Measurements from ENCODE around the gene DPH6.

Gene DPH6

GRCh38 chr15:35559683-35560082, 13.7 kb upstream of the DPH6 start:
- intact Hi-C loops (cut with DNase I; ENCODE audit: low total_unique reads): no loop called here
- peaks cover 0 to 17% (median 0%) of the 10 kb centered on the region in 4 donors for H3K4me1 ChIP-seq
- no peak overlapping the region for H3K27ac ChIP-seq
- no peaks in the 10 kb centered on the region for H3K27me3 ChIP-seq
- no peak overlapping the region for H3K4me3 ChIP-seq
- no peaks in the 10 kb centered on the region for H3K9me3 ChIP-seq
- no peaks in the 10 kb centered on the region for H3K36me3 ChIP-seq
- no peak for TF ChIP-seq CTCF (IDR thresholded peaks at IDR 0.05)
- DNase-seq: no peak

- no peak for DNase-seq
- intact Hi-C loops (cut with DNase I; ENCODE audit: low total_unique reads): no loop called here
- H3K4me3 ChIP-seq: no peak overlapping the region
- TF ChIP-seq CTCF (IDR thresholded peaks at IDR 0.05): no peak
- no peaks in the 10 kb centered on the region for H3K27me3 ChIP-seq
- no peaks in the 10 kb centered on the region for H3K36me3 ChIP-seq
- H3K9me3 ChIP-seq: no peaks in the 10 kb centered on the region
- no peak overlapping the region for H3K27ac ChIP-seq
- H3K4me1 ChIP-seq: peaks cover 0 to 17% (median 0%) of the 10 kb centered on the region in 4 donors
Observed at GRCh38 chr15:35557544-35557943, 11.6 kb upstream of the DPH6 start.

- Histone ChIP-seq H3K27me3 (no peaks in the 10 kb centered on the region), H3K4me3 (no peak overlapping the region), H3K27ac (no peak overlapping the region), H3K9me3 (no peaks in the 10 kb centered on the region), H3K36me3 (no peaks in the 10 kb centered on the region), H3K4me1 (peaks cover 0 to 17% (median 0%) of the 10 kb centered on the region in 4 donors)
- no peak for DNase-seq
- TF ChIP-seq CTCF (IDR thresholded peaks at IDR 0.05): no peak
- intact Hi-C loops (cut with DNase I; ENCODE audit: low total_unique reads): no loop called here
Observed at GRCh38 chr15:35557012-35557411, 11.0 kb upstream of the DPH6 start.

- Histone ChIP-seq H3K4me3 (no peak overlapping the region), H3K36me3 (no peaks in the 10 kb centered on the region), H3K9me3 (no peaks in the 10 kb centered on the region), H3K4me1 (peaks cover 0 to 10% (median 0%) of the 10 kb centered on the region in 4 donors), H3K27ac (no peak overlapping the region), H3K27me3 (no peaks in the 10 kb centered on the region)
- TF ChIP-seq CTCF (IDR thresholded peaks at IDR 0.05): no peak
- no peak for DNase-seq
- intact Hi-C loops (cut with DNase I; ENCODE audit: low total_unique reads): no loop called here
Observed at GRCh38 chr15:35555244-35555643, 9.3 kb upstream of the DPH6 start.

GRCh38 chr15:35550957-35551356, 5.0 kb upstream of the DPH6 start:
- H3K9me3 ChIP-seq: no peaks in the 10 kb centered on the region
- H3K27ac ChIP-seq: no peak overlapping the region
- TF ChIP-seq CTCF (IDR thresholded peaks at IDR 0.05): no peak
- no peak for DNase-seq
- intact Hi-C loops (cut with DNase I; ENCODE audit: low total_unique reads): no loop called here
- no peaks in the 10 kb centered on the region for H3K27me3 ChIP-seq
- peaks cover 0 to 10% (median 8%) of the 10 kb centered on the region in 4 donors for H3K4me1 ChIP-seq
- H3K36me3 ChIP-seq: no peaks in the 10 kb centered on the region
- no peak overlapping the region for H3K4me3 ChIP-seq

GRCh38 chr15:35549567-35549966, 3.6 kb upstream of the DPH6 start:
- Histone ChIP-seq H3K36me3 (no peaks in the 10 kb centered on the region), H3K27ac (no peak overlapping the region), H3K4me3 (no peak overlapping the region), H3K9me3 (no peaks in the 10 kb centered on the region), H3K4me1 (peaks cover 0 to 18% (median 12%) of the 10 kb centered on the region in 4 donors), H3K27me3 (no peaks in the 10 kb centered on the region)
- no peak for DNase-seq
- intact Hi-C loops (cut with DNase I; ENCODE audit: low total_unique reads): loop anchor here (5.0 kb wide), 1 partner anchor 68 kb away; no protein-coding TSS in a partner anchor
- TF ChIP-seq CTCF (IDR thresholded peaks at IDR 0.05): no peak

Measured in tibial artery (tissue), 4 donors.